ENCODE data around the gene CD3E.
"Not testable (repeated sequence)": the region's sequence is repeated elsewhere in the genome, so short reads cannot be mapped to it uniquely, and the experiment has no call there.

CD3E gene

GRCh38 chr11:118304227-118304567, 333 bp upstream of the CD3E start:
- H3K27me3 ChIP-seq (ENCODE audit: insufficient read depth, low read length, poor library complexity, severe bottlenecking): no peaks in the 10 kb centered on the region
- H4K20me1 ChIP-seq (ENCODE audit: insufficient read depth, low read length, poor library complexity, severe bottlenecking): peaks cover 3% of the 10 kb centered on the region
- no peaks in the 10 kb centered on the region for H3K9me2 ChIP-seq (replicated peaks; ENCODE audit: low read depth, low read length)
- H3K9ac ChIP-seq (ENCODE audit: low read depth, low read length, poor library complexity, severe bottlenecking): peak overlapping the region; percentile 98
- no peaks in the 10 kb centered on the region for H3K9me3 ChIP-seq (ENCODE audit: insufficient read depth, low read depth, low read length)
- H3K4me3 ChIP-seq (ENCODE audit: low read length, poor library complexity, severe bottlenecking): peak overlapping the region; percentile 87
- H3K4me1 ChIP-seq (ENCODE audit: insufficient read depth, low read length, poor library complexity, severe bottlenecking): peaks cover 55% of the 10 kb centered on the region
- peak overlapping the region; percentile 59 for H2AFZ ChIP-seq (ENCODE audit: low read length)
- 0 out of 2 replicates have a peak, but pooled peaks cover 4% of the 10 kb centered on the region for H3F3A ChIP-seq (ENCODE audit: low read depth)
- peaks cover 11% of the 10 kb centered on the region; the same call in 1 of the 2 replicates for H3K36me3 ChIP-seq (ENCODE audit: insufficient read depth, low read length)
- peaks cover 72% of the 10 kb centered on the region for H3K79me2 ChIP-seq (ENCODE audit: insufficient read depth, low read length)
- TF ChIP-seq CTCF (conservative IDR thresholded peaks at IDR 0.05; ENCODE audit: low read length) (0 out of 2 replicates have a peak, but pooled peaks have one; percentile 22), EZH2phosphoT487 (IDR thresholded peaks at IDR 0.05; ENCODE audit: borderline replicate concordance) (no peak)
- H3K4me2 ChIP-seq (ENCODE audit: low read depth, low read length, poor library complexity, severe bottlenecking): peak overlapping the region; percentile 89

- Histone ChIP-seq H3K4me3 (ENCODE audit: low read length, poor library complexity, severe bottlenecking) (peak overlapping the region; percentile 87), H3K9ac (ENCODE audit: low read depth, low read length, poor library complexity, severe bottlenecking) (peak overlapping the region; percentile 98)
Observed at GRCh38 chr11:118305726-118306125, 1.2 kb downstream of the CD3E start.

GRCh38 chr11:118306556-118306955, 2.0 kb downstream of the CD3E start:
- peaks cover 58% of the 10 kb centered on the region for H3K4me1 ChIP-seq (ENCODE audit: insufficient read depth, low read length, poor library complexity, severe bottlenecking)
- peaks cover 4% of the 10 kb centered on the region; the same call in 1 of the 2 replicates for H3F3A ChIP-seq (ENCODE audit: low read depth)
- no peaks in the 10 kb centered on the region for H3K9me3 ChIP-seq (ENCODE audit: insufficient read depth, low read depth, low read length)
- peaks cover 19% of the 10 kb centered on the region; the same call in 1 of the 2 replicates for H3K36me3 ChIP-seq (ENCODE audit: insufficient read depth, low read length)
- H3K79me2 ChIP-seq (ENCODE audit: insufficient read depth, low read length): peaks cover 93% of the 10 kb centered on the region
- TF ChIP-seq CTCF (conservative IDR thresholded peaks at IDR 0.05; ENCODE audit: low read length): no peak
- no peak for TF ChIP-seq EZH2phosphoT487 (IDR thresholded peaks at IDR 0.05; ENCODE audit: borderline replicate concordance)
- peak overlapping the region; percentile 87 for H3K4me3 ChIP-seq (ENCODE audit: low read length, poor library complexity, severe bottlenecking)
- peak overlapping the region; percentile 98 for H3K9ac ChIP-seq (ENCODE audit: low read depth, low read length, poor library complexity, severe bottlenecking)
- peak overlapping the region; percentile 89 for H3K4me2 ChIP-seq (ENCODE audit: low read depth, low read length, poor library complexity, severe bottlenecking)
- no peaks in the 10 kb centered on the region for H3K27me3 ChIP-seq (ENCODE audit: insufficient read depth, low read length, poor library complexity, severe bottlenecking)
- H2AFZ ChIP-seq (ENCODE audit: low read length): no peak overlapping the region
- H3K9me2 ChIP-seq (replicated peaks; ENCODE audit: low read depth, low read length): no peaks in the 10 kb centered on the region
- peaks cover 18% of the 10 kb centered on the region for H4K20me1 ChIP-seq (ENCODE audit: insufficient read depth, low read length, poor library complexity, severe bottlenecking)

More at GRCh38 chr11:118305726-118306125, 1.2 kb downstream of the CD3E start:
- peaks cover 10% of the 10 kb centered on the region for H4K20me1 ChIP-seq (ENCODE audit: insufficient read depth, low read length, poor library complexity, severe bottlenecking)
- no peak overlapping the region for H2AFZ ChIP-seq (ENCODE audit: low read length)
- H3K9me2 ChIP-seq (replicated peaks; ENCODE audit: low read depth, low read length): no peaks in the 10 kb centered on the region
- no peaks in the 10 kb centered on the region for H3K27me3 ChIP-seq (ENCODE audit: insufficient read depth, low read length, poor library complexity, severe bottlenecking)
- TF ChIP-seq EZH2phosphoT487 (IDR thresholded peaks at IDR 0.05; ENCODE audit: borderline replicate concordance) (no peak), CTCF (conservative IDR thresholded peaks at IDR 0.05; ENCODE audit: low read length) (no peak)
- 0 out of 2 replicates have a peak, but pooled peaks cover 4% of the 10 kb centered on the region for H3F3A ChIP-seq (ENCODE audit: low read depth)
- H3K4me1 ChIP-seq (ENCODE audit: insufficient read depth, low read length, poor library complexity, severe bottlenecking): peaks cover 55% of the 10 kb centered on the region
- H3K79me2 ChIP-seq (ENCODE audit: insufficient read depth, low read length): peaks cover 85% of the 10 kb centered on the region
- H3K4me2 ChIP-seq (ENCODE audit: low read depth, low read length, poor library complexity, severe bottlenecking): peak overlapping the region; percentile 89
- peaks cover 14% of the 10 kb centered on the region; the same call in 1 of the 2 replicates for H3K36me3 ChIP-seq (ENCODE audit: insufficient read depth, low read length)
- H3K9me3 ChIP-seq (ENCODE audit: insufficient read depth, low read depth, low read length): no peaks in the 10 kb centered on the region

- peaks cover 92% of the 10 kb centered on the region for H3K79me2 ChIP-seq (ENCODE audit: insufficient read depth, low read length)
- H3K36me3 ChIP-seq (ENCODE audit: insufficient read depth, low read length): peaks cover 44% of the 10 kb centered on the region; the same call in 1 of the 2 replicates
- not testable (repeated sequence) for H3K27me3 ChIP-seq (ENCODE audit: insufficient read depth, low read length, poor library complexity, severe bottlenecking); H3K9me2 ChIP-seq (replicated peaks; ENCODE audit: low read depth, low read length); H3F3A ChIP-seq (ENCODE audit: low read depth); H3K9ac ChIP-seq (ENCODE audit: low read depth, low read length, poor library complexity, severe bottlenecking); H3K9me3 ChIP-seq (ENCODE audit: insufficient read depth, low read depth, low read length); H2AFZ ChIP-seq (ENCODE audit: low read length); H3K4me3 ChIP-seq (ENCODE audit: low read length, poor library complexity, severe bottlenecking)
- peak overlapping the region; percentile 89 for H3K4me2 ChIP-seq (ENCODE audit: low read depth, low read length, poor library complexity, severe bottlenecking)
- H4K20me1 ChIP-seq (ENCODE audit: insufficient read depth, low read length, poor library complexity, severe bottlenecking): peaks cover 27% of the 10 kb centered on the region
- H3K4me1 ChIP-seq (ENCODE audit: insufficient read depth, low read length, poor library complexity, severe bottlenecking): peaks cover 58% of the 10 kb centered on the region
Observed at GRCh38 chr11:118308995-118309528, 4.5 kb downstream of the CD3E start.

Data from Loucy (cell line).